Right hindlimb (tissue), 1 donor: ENCODE measurements around the gene MS4A7.
"Not testable (repeated sequence)": the region's sequence is repeated elsewhere in the genome, so short reads cannot be mapped to it uniquely, and the experiment has no call there.

ENCODE experiments used
- DNase-seq: peaks from one replicate; pipeline ENCODE4 v3.0.0-alpha.2; 2018

MS4A7 gene, protein sequence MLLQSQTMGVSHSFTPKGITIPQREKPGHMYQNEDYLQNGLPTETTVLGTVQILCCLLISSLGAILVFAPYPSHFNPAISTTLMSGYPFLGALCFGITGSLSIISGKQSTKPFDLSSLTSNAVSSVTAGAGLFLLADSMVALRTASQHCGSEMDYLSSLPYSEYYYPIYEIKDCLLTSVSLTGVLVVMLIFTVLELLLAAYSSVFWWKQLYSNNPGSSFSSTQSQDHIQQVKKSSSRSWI

GRCh38 chr11:60378354-60378753 lies at the start of gene MS4A7:
MS4A7 (plus strand) TSS chr11:60378532; CDS start chr11:60383142, 4,610 bp downstream.
- peak; percentile 30 for DNase-seq

DNA sequence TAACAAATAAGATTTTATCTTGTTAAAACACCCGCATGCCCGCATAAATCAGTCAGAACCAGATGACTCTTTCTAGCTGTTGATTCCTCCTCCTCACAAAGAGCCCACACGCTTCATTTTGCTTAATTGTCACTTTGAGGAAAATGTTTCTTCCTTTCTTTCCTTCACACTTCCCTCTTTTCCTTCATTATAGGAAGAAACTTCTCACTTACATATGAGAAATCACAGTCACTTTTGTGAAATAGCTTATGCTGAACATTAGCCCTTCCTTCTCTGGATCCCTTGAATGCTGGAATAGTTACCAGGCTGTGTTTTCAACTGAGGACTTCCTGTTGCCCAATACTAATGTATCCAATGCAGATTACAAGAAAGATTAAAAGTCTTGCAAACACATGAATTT lies 45.5 kb upstream of the MS4A7 start:
- no peak for DNase-seq

DNA sequence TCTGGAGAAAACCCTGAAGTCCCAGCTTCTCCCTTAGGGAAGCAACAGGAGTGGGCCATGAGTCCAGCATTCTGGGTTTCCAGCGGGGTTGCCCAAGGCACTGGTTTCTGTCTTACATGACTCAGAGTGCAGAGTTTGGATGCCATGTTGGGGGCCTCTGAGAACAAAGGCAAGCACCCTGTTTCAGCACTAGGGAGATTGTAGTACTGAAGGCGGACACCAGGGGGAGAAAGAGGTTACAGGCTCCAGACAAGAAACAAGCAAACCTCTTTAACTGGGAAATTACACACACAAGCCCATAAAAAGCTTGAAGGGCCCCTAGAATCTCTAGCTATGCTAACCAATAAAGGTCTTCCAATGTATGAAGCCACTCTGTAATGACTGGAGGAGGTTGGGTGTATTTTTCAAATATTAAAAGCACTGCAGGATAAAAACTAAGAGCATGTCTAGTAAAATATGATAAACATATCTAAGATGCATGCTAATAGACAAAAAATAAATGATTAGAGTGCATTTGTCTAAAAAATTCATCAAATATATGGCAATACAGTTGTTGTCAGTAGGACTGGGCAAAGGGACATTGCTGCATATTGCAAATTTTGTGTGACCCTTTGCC lies 44.2 kb upstream of the MS4A7 start:
- DNase-seq: peak; percentile 44

DNA sequence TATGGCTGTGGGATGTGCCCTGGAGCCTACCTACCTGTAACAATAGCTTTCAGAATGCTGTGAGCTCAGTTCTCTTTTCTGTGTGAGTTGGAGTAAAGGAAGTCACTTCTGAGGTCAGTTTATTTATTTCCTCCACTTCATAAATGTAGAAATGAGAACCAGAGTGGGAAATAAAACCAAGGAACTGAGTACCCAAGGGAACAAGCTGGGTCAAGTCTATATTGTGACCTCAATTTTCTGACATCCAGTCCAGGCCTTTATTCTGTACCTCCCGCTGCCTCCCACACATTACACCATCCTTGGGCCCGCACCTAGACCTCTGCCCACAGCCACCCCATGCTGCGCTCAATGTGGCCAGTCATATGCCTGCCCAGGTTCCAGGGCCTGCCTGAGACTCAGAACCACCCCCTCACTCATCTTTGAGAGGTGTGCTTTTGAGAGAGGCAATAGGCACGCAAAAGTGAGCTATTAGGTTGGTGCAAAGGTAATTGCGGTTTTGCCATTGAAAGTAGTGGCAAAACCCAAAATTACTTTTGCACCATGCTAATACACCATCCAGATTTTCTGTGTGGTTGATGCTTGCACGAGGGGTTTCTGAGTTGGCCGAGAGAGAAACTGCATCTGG lies 41.5 kb upstream of the MS4A7 start:
- DNase-seq: no peak

DNA sequence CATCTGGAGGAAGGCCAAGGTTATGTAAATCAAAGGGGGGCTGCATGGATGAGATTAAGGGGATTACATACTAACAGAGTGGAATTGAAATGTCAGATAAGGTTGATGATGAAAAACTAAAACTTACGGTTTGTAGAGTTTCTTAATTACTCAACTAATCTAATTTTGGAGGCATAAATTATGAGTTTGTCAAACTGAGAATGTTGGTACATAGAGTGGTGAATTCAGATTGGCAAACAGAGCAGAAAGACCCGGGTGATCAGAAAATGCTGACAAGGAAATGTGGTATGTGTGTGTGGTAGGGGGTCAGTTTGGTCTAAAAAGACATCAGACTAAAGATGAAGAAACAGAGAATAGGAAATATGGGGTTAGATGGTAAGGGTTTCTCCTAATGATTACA lies 40.3 kb upstream of the MS4A7 start:
- no peak for DNase-seq

- DNase-seq: no peak
Observed at GRCh38 chr11:60339356-60339755, 39.0 kb upstream of the MS4A7 start.

- DNase-seq: no peak
Observed at GRCh38 chr11:60343094-60343704, 35.1 kb upstream of the MS4A7 start.

GRCh38 chr11:60344146-60344545 lies 34.2 kb upstream of the MS4A7 start:
- no peak for DNase-seq

- DNase-seq: no peak
Observed at GRCh38 chr11:60345489-60345888, 32.8 kb upstream of the MS4A7 start.

- no peak for DNase-seq
Observed at GRCh38 chr11:60347084-60347797, 31.1 kb upstream of the MS4A7 start.

DNA sequence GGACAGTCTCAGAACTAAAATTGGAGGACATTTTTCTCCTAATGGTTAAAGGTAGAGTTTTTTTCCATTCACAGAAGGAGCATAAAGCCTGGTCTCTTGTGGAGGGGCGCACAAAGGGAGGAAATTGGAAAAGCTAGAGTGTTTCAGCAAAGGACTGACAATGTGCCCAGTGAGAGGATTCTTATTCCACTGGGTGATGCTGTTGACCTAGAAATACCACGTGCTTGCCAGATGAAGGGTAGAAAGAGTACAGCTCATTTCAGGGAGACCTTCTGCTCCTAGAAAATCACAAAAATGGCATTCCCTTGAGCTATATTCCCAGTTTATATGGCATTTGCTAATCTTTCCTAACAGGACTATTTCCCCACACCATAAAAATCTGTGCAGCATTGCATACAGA lies 30.2 kb upstream of the MS4A7 start:
- no peak for DNase-seq

DNA sequence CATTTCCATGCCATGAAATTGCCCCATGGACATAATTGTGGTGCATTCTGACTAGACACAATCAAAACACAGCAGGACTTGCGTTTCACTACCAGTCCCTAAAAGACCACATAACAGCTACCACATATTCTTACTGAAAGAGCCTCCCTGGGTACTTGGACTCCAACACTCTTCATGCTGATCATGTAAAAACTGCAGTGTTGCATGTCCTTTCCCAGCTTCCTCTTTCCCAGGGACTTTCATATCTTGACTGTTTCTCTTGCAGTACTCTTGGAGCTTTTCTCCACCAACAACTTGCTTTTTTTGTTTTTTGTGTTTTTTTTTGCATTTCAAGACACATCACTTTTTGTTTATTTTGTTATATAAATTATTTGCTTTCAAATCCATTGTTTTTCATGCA lies 28.3 kb upstream of the MS4A7 start:
- no peak for DNase-seq

DNA sequence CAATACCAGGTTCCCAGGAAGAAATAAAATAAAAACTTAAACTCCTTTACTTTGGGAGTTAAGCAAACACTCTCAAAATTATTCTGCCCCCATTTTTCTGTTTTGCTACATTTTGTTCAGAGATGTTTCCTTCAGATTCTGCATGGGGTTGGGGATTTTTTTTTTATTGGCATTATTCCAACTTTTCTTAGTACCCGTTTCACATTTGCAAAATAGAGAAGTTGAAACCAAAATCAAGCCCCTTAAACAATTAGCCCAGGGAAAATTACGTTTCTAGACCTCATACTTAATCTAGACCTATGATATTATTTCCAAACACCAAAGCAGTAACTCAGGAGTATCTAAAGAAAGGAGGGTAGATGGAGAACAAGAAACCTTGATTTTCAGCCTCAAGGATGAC lies 20.6 kb upstream of the MS4A7 start:
- DNase-seq: no peak

DNA sequence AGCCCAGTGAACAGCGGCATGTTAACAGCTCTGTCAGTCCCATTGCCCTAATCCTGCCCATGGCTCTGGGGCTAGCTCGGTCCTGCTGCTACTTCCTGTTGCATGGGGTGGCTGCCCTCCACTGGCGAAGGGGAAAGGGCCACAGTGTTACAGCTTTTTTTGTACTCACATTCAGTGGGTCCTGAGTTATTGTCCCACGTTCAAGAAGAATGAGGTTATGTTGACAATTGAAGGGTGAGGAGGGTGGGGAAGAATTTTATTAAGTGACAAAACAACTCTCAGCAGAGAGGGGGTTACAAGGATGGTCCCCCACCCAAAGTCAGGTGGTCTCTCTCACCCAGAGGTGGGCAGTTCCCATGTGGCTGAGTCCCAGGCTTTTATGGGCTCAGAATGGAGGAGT lies 17.7 kb upstream of the MS4A7 start:
- DNase-seq: no peak

DNA sequence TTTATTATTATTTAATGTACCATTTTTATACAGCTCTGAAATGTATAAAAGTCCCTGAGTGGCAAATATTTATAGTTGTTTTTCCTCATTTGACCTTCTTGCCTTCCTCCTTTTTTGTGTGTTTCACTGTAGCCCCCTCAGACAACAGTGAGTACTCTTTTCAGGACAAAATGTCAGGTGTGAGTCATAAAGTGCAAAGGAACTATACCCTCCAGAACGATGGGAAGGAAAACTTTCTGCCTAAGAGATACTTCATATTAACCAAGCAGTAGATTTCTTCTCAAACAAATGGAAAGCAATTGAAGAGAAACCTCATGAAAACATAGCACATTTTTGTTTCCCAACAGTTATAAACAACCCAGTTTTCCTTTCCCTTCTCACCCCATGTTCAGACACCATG lies 16.1 kb upstream of the MS4A7 start:
- DNase-seq: no peak

DNA sequence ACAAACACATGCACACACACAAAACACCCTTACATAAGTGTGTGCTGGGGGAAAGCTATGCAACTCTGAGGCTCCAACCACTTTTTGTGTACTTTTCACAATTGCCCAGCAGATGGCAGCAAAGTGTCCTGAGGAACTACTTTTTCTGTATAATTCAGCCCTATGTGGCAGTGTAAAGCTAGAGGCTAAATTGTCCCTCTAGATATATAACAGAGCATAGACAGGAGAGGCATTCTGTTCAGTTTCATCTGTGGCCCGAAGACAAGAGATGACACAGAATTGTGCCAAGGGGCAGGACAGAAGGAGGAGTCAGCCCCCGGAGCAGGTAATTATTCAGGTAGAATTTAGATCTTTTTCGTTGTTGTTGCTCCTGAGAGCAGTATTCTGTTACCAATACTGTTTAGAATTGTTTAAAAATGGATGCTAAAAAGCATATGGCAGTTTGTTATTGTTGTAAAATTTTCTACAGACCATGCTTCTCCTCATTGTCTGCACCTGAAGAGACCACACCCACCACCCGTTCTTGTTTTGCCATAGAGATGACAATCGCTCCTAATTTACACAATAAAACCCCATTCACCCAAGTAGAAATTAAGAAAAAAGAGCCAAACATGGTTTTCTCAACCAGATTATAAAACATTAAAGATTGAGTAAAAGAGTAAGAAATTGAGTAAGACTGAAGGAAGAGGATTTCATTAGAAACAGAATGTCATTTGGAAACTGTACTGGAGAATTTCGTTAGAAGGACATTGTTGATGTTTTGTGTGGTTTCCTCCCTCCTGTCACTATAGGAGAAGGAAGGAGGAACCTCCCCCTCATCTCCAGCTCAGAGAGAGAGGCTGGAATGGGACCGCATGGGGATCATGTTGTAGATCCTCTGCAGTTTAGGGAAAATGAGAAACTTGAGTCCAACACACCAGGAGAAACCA lies 14.5 kb upstream of the MS4A7 start:
- peak; percentile 53 for DNase-seq

DNA sequence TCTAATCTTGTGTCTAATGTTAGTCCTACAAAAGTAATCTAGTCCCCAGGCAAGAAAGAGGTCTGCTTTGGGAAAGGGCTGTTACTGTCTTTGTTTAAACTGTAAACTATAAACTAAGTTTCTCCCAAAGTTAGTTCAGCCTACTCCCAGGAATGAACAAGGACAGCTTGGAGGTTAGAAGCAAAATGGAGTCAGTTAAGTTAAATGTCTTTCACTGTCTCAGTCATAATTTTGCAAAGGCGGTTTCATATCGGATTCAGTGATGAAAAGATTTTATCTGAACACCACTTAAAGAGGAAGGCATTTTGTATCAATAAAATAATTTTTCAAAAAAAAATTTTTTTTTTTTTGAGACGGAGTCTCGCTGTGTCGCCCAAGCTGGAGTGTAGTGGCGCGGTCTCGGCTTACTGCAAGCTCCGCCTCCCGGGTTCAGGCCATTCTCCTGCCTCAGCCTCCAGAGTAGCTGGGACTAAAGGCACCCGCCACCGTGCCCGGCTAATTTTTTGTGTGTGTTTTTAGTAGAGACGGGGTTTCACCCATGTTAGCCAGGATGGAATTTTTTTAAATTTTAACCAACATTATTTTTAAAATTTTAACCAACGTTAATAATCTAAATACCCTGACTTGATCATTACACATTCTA lies 11.9 kb upstream of the MS4A7 start:
- DNase-seq: not testable (repeated sequence)

- DNase-seq: no peak
Observed at GRCh38 chr11:60367009-60367408, 11.3 kb upstream of the MS4A7 start.

- no peak for DNase-seq
Observed at GRCh38 chr11:60367896-60368295, 10.4 kb upstream of the MS4A7 start.

GRCh38 chr11:60370252-60370810 lies 8.0 kb upstream of the MS4A7 start:
- DNase-seq: no peak

GRCh38 chr11:60370811-60371298 lies 7.5 kb upstream of the MS4A7 start:
- no peak for DNase-seq
